ENCODE results near the gene CHCHD6. TPM values are rescaled to one million over a fixed set of nuclear protein-coding genes. Genes with fewer than 3 reads are reported as not detected.

CHCHD6 gene
- total RNA-seq, 1 experiment from 2014 or later: 36.3 TPM

DNA sequence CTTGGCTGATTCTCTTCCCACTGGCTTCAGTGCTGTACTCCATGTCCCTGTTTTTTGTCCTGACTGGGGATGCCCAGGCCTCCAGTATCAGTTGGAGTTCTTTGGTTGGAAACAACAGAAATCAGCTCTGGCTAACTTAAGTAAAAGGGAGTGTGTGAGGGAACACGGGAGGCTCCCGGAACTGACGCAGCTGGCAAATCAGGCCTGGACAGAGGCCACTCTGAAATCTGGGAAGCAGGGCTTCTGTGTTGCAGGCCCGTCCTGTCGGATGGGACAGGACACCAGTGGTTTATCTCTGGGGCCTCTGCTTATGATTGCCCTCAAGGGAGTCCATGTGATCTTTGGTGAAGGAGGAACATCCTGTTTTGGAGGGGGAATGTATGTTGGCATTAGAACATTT lies 124.3 kb downstream of the CHCHD6 start:
- no peaks in the 10 kb centered on the region for H3K4me1 ChIP-seq (ENCODE audit: control insufficient read depth in 1 of 2, insufficient read depth in 2 of 2, low read length in 2 of 2)
- no peaks in the 10 kb centered on the region for H3K9me3 ChIP-seq (ENCODE audit: control insufficient read depth in 1 of 2, insufficient read depth in 1 of 2, low read depth in 1 of 2, low read length in 2 of 2)
- ChIA-PET CTCF (no interaction called here), POLR2A (no interaction called here), RAD21 (ENCODE audit: low non-redundant PET in 1 of 2, low total read pairs in 2 of 2, uncharacterized antibody in 2 of 2, unreplicated experiment in 2 of 2) (no interaction called here)
- DNase-seq (ENCODE audit: low read depth, low spot score): no peak
- no peaks in the 10 kb centered on the region for H3K79me2 ChIP-seq (ENCODE audit: insufficient read depth, low read length)
- no peaks in the 10 kb centered on the region for H3K9me2 ChIP-seq (ENCODE audit: insufficient read depth)
- H3K4me2 ChIP-seq (ENCODE audit: low read length): no peak overlapping the region
- TF ChIP-seq SRF (IDR thresholded peaks at IDR 0.05; ENCODE audit: low read depth): no peak
- TF ChIP-seq, protein P1, sequence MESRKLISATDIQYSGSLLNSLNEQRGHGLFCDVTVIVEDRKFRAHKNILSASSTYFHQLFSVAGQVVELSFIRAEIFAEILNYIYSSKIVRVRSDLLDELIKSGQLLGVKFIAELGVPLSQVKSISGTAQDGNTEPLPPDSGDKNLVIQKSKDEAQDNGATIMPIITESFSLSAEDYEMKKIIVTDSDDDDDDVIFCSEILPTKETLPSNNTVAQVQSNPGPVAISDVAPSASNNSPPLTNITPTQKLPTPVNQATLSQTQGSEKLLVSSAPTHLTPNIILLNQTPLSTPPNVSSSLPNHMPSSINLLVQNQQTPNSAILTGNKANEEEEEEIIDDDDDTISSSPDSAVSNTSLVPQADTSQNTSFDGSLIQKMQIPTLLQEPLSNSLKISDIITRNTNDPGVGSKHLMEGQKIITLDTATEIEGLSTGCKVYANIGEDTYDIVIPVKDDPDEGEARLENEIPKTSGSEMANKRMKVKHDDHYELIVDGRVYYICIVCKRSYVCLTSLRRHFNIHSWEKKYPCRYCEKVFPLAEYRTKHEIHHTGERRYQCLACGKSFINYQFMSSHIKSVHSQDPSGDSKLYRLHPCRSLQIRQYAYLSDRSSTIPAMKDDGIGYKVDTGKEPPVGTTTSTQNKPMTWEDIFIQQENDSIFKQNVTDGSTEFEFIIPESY (IDR thresholded peaks at IDR 0.05; ENCODE audit: extremely low read depth, insufficient replicate concordance, low read length): no peak
- no peak for TF ChIP-seq POLR2A (IDR thresholded peaks at IDR 0.05; ENCODE audit: borderline replicate concordance, extremely low read depth, insufficient read depth, insufficient read length)
- no peak for TF ChIP-seq SP1 (IDR thresholded peaks at IDR 0.05; ENCODE audit: low read depth)
- TF ChIP-seq JUND (IDR thresholded peaks at IDR 0.05): no peak
- TF ChIP-seq RAD21 (IDR thresholded peaks at IDR 0.05; ENCODE audit: low read depth): no peak
- TF ChIP-seq ZNF274 (IDR thresholded peaks at IDR 0.05; ENCODE audit: low read depth, low read length): no peak
- TF ChIP-seq, protein P2, sequence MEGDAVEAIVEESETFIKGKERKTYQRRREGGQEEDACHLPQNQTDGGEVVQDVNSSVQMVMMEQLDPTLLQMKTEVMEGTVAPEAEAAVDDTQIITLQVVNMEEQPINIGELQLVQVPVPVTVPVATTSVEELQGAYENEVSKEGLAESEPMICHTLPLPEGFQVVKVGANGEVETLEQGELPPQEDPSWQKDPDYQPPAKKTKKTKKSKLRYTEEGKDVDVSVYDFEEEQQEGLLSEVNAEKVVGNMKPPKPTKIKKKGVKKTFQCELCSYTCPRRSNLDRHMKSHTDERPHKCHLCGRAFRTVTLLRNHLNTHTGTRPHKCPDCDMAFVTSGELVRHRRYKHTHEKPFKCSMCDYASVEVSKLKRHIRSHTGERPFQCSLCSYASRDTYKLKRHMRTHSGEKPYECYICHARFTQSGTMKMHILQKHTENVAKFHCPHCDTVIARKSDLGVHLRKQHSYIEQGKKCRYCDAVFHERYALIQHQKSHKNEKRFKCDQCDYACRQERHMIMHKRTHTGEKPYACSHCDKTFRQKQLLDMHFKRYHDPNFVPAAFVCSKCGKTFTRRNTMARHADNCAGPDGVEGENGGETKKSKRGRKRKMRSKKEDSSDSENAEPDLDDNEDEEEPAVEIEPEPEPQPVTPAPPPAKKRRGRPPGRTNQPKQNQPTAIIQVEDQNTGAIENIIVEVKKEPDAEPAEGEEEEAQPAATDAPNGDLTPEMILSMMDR (IDR thresholded peaks at IDR 0.05 in 2 of 3, conservative IDR thresholded peaks at IDR 0.05 in 1 of 3; ENCODE audit: borderline replicate concordance in 1 of 3, insufficient read depth in 1 of 3, low read depth in 2 of 3, low read length in 2 of 3): no peak
- TF ChIP-seq FOSL1 (IDR thresholded peaks at IDR 0.05; ENCODE audit: low read depth): no peak
- no peak for TF ChIP-seq EZH2 (IDR thresholded peaks at IDR 0.05)
- no peak for TF ChIP-seq TCF7L2 (IDR thresholded peaks at IDR 0.05; ENCODE audit: borderline replicate concordance, extremely low read depth, insufficient read depth, insufficient read length)
- TF ChIP-seq, protein P3, sequence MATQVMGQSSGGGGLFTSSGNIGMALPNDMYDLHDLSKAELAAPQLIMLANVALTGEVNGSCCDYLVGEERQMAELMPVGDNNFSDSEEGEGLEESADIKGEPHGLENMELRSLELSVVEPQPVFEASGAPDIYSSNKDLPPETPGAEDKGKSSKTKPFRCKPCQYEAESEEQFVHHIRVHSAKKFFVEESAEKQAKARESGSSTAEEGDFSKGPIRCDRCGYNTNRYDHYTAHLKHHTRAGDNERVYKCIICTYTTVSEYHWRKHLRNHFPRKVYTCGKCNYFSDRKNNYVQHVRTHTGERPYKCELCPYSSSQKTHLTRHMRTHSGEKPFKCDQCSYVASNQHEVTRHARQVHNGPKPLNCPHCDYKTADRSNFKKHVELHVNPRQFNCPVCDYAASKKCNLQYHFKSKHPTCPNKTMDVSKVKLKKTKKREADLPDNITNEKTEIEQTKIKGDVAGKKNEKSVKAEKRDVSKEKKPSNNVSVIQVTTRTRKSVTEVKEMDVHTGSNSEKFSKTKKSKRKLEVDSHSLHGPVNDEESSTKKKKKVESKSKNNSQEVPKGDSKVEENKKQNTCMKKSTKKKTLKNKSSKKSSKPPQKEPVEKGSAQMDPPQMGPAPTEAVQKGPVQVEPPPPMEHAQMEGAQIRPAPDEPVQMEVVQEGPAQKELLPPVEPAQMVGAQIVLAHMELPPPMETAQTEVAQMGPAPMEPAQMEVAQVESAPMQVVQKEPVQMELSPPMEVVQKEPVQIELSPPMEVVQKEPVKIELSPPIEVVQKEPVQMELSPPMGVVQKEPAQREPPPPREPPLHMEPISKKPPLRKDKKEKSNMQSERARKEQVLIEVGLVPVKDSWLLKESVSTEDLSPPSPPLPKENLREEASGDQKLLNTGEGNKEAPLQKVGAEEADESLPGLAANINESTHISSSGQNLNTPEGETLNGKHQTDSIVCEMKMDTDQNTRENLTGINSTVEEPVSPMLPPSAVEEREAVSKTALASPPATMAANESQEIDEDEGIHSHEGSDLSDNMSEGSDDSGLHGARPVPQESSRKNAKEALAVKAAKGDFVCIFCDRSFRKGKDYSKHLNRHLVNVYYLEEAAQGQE (IDR thresholded peaks at IDR 0.05; ENCODE audit: low read depth): no peak
- no peak for TF ChIP-seq POLR2AphosphoS5 (IDR thresholded peaks at IDR 0.05; ENCODE audit: low read depth, low read length)
- TF ChIP-seq YY1 (IDR thresholded peaks at IDR 0.05; ENCODE audit: extremely low read depth, insufficient replicate concordance, low read depth, low read length): no peak
- no peak for TF ChIP-seq ZFX (IDR thresholded peaks at IDR 0.05)
- no peak for TF ChIP-seq ELF1 (IDR thresholded peaks at IDR 0.05; ENCODE audit: borderline replicate concordance, low read depth)
- TF ChIP-seq, protein P4, sequence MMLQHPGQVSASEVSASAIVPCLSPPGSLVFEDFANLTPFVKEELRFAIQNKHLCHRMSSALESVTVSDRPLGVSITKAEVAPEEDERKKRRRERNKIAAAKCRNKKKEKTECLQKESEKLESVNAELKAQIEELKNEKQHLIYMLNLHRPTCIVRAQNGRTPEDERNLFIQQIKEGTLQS (IDR thresholded peaks at IDR 0.05): no peak
- no peak overlapping the region for H3K27ac ChIP-seq (ENCODE audit: low read depth, low read length)
- ATAC-seq: no peak
- H3K4me3 ChIP-seq (replicated peaks in 1 of 2; ENCODE audit: low read depth in 1 of 2, low read length in 2 of 2): no peak overlapping the region
- intact Hi-C loops (cut with micrococcal nuclease): no loop called here
- no TSS peak for BruUV-seq (replicated peaks)
- H2AFZ ChIP-seq (ENCODE audit: low read depth, low read length, poor library complexity, severe bottlenecking): no peak overlapping the region
- H3K9ac ChIP-seq (ENCODE audit: low read length): no peak overlapping the region
- H4K20me1 ChIP-seq (ENCODE audit: insufficient read depth): no peaks in the 10 kb centered on the region
- H3K27me3 ChIP-seq (ENCODE audit: insufficient read depth, low read length): no peaks in the 10 kb centered on the region
- no peaks in the 10 kb centered on the region for H3K36me3 ChIP-seq (ENCODE audit: control insufficient read depth in 1 of 2, insufficient read depth in 2 of 2, low read length in 2 of 2)

Measured in HCT116 (cell line).